Measurements from ENCODE around the gene EBF4.

The EBF4 gene

GRCh38 chr20:2707353-2708072, 14.9 kb downstream of the EBF4 start:
- TF ChIP-seq CTCF (IDR thresholded peaks at IDR 0.05; ENCODE audit: borderline replicate concordance, control extremely low read depth, extremely low read depth, insufficient read depth, missing control alignments): no peak
- in situ Hi-C loops (cut with MboI; ENCODE audit: low sequenced_read_pairs, unreplicated experiment): no loop called here
- no peak for DNase-seq (ENCODE audit: low spot score)

GRCh38 chr20:2708073-2708415, 15.5 kb downstream of the EBF4 start:
- in situ Hi-C loops (cut with MboI; ENCODE audit: low sequenced_read_pairs, unreplicated experiment): no loop called here
- no peak for DNase-seq (ENCODE audit: low spot score)

GRCh38 chr20:2708665-2709064, 16.1 kb downstream of the EBF4 start:
- no peak for TF ChIP-seq CTCF (IDR thresholded peaks at IDR 0.05; ENCODE audit: borderline replicate concordance, control extremely low read depth, extremely low read depth, insufficient read depth, missing control alignments)
- DNase-seq (ENCODE audit: low spot score): no peak
- in situ Hi-C loops (cut with MboI; ENCODE audit: low sequenced_read_pairs, unreplicated experiment): no loop called here

More at GRCh38 chr20:2708073-2708415, 15.5 kb downstream of the EBF4 start:
- no peak for TF ChIP-seq CTCF (IDR thresholded peaks at IDR 0.05; ENCODE audit: borderline replicate concordance, control extremely low read depth, extremely low read depth, insufficient read depth, missing control alignments)

GRCh38 chr20:2709205-2709981, 16.8 kb downstream of the EBF4 start:
- in situ Hi-C loops (cut with MboI; ENCODE audit: low sequenced_read_pairs, unreplicated experiment): no loop called here
- TF ChIP-seq CTCF (IDR thresholded peaks at IDR 0.05; ENCODE audit: borderline replicate concordance, control extremely low read depth, extremely low read depth, insufficient read depth, missing control alignments): no peak
- DNase-seq (ENCODE audit: low spot score): no peak

GRCh38 chr20:2713285-2713684, 20.7 kb downstream of the EBF4 start:
- in situ Hi-C loops (cut with MboI; ENCODE audit: low sequenced_read_pairs, unreplicated experiment): no loop called here
- TF ChIP-seq CTCF (IDR thresholded peaks at IDR 0.05; ENCODE audit: borderline replicate concordance, control extremely low read depth, extremely low read depth, insufficient read depth, missing control alignments): peak; percentile 13
- DNase-seq (ENCODE audit: low spot score): peak; percentile 42

- in situ Hi-C loops (cut with MboI; ENCODE audit: low sequenced_read_pairs, unreplicated experiment): no loop called here
- TF ChIP-seq CTCF (IDR thresholded peaks at IDR 0.05; ENCODE audit: borderline replicate concordance, control extremely low read depth, extremely low read depth, insufficient read depth, missing control alignments): no peak
- DNase-seq (ENCODE audit: low spot score): no peak
These were observed 36.7 kb downstream of the EBF4 start for GRCh38 chr20:2729251-2729713.
